Fibroblast of lung (primary cell): ENCODE results near the gene LRP1. TPM values are rescaled to one million over a fixed set of nuclear protein-coding genes. Genes with fewer than 3 reads are reported as not detected.

Experiments
- DNase-seq, 2 donors: peaks; one replicate each; pipeline versions ENCODE4 v3.0.0 to v3.0.0-alpha.2; 2010; ENCODE audit warnings: low read depth in 2 of 2
- H2AFZ ChIP-seq: 2 replicates; pipeline ENCODE4 v1.5.1; 2012; ENCODE audit warnings: low read length, control low read depth, inconsistent platforms
- H3K27ac ChIP-seq: 2 replicates; pipeline ENCODE4 v1.5.1; 2011; ENCODE audit warnings: low read length, control low read depth; ENCODE audit not compliant: insufficient read depth
- H3K27me3 ChIP-seq: 2 replicates; pipeline ENCODE4 v1.5.1; 2011; ENCODE audit warnings: mild to moderate bottlenecking, low read length; ENCODE audit not compliant: control insufficient read depth, insufficient read depth
- H3K36me3 ChIP-seq: 2 replicates; pipeline ENCODE4 v1.5.1; 2011; ENCODE audit warnings: low read length; ENCODE audit not compliant: control insufficient read depth, insufficient read depth
- H3K4me1 ChIP-seq: 2 replicates; pipeline ENCODE4 v1.5.1; 2011; ENCODE audit warnings: low read length; ENCODE audit not compliant: control insufficient read depth, insufficient read depth; ENCODE audit errors: extremely low read depth
- H3K4me2 ChIP-seq: 2 replicates; pipeline ENCODE4 v1.5.1; 2011; ENCODE audit warnings: low read length, control low read depth; ENCODE audit not compliant: insufficient read depth; ENCODE audit errors: extremely low read depth
- H3K4me3 ChIP-seq, 4 experiments: fragments of 200-600 bp in 1 of 4; sonication (generic) in 1 of 4; replicated peaks in 1 of 4; 2 replicates each; pipeline ENCODE4 v1.5.1; 2011 to 2016; ENCODE audit warnings: low read length in 4 of 4, low read depth in 3 of 4, mild to moderate bottlenecking in 3 of 4, control low read depth in 2 of 4, inconsistent platforms in 1 of 4, mixed read lengths in 1 of 4; ENCODE audit not compliant: insufficient read depth in 1 of 4; ENCODE audit errors: control extremely low read depth in 1 of 4
- H3K79me2 ChIP-seq: 2 replicates; pipeline ENCODE4 v1.5.1; 2012; ENCODE audit warnings: mild to moderate bottlenecking, low read length, inconsistent platforms; ENCODE audit not compliant: control insufficient read depth, insufficient read depth
- H3K9ac ChIP-seq: 2 replicates; pipeline ENCODE4 v1.5.1; 2011; ENCODE audit warnings: mild to moderate bottlenecking, low read length, control low read depth; ENCODE audit not compliant: insufficient read depth
- H3K9me3 ChIP-seq: 2 replicates; pipeline ENCODE4 v1.5.1; 2012; ENCODE audit warnings: low read depth, low read length; ENCODE audit not compliant: control insufficient read depth, insufficient read depth
- H4K20me1 ChIP-seq: 2 replicates; pipeline ENCODE4 v1.5.1; 2011; ENCODE audit warnings: low read length; ENCODE audit not compliant: control insufficient read depth, insufficient read depth; ENCODE audit errors: extremely low read depth
- CTCF ChIP-seq, 2 donors: IDR thresholded peaks in 1 of 2; conservative IDR thresholded peaks in 1 of 2; 1 replicate in 1 of 2; 2 replicates in 1 of 2; pipeline ENCODE4 v1.5.1; 2011 to 2012; ENCODE audit warnings: low read length in 2 of 2, control low read depth in 1 of 2, inconsistent platforms in 1 of 2, low read depth in 1 of 2, mild to moderate bottlenecking in 1 of 2
- EZH2 ChIP-seq: IDR thresholded peaks from 2 replicates; pipeline ENCODE4 v1.5.1; 2012; ENCODE audit warnings: low read length, control low read depth, mild to moderate bottlenecking; ENCODE audit errors: missing control alignments
- polyA plus RNA-seq, 2 donors: library from polyadenylated mRNA; depleted of rRNA in 1 of 2; stranded (reverse) in 1 of 2; unstranded in 1 of 2; fragments of >200 nt; gene quantifications; 2 replicates each; pipeline ENCODE4 v1.2.1, GENCODE V29; 2011 to 2012; ENCODE audit warnings: missing spikeins in 1 of 2
- total RNA-seq: library from RNA; depleted of rRNA; stranded (reverse); fragments of >200 nt; gene quantifications from 2 replicates; pipeline ENCODE4 v1.2.1, GENCODE V29; 2014

Gene LRP1
- total and polyA plus RNA-seq, 2 donors (not counting 1 experiment from before 2014, with no cell fraction given), result 92.2 to 464 TPM

GRCh38 chr12:57255916-57256315 is 127.6 kb downstream of the LRP1 start:
- Histone ChIP-seq H3K9me3 (no peaks in the 10 kb centered on the region), H3K27me3 (no peaks in the 10 kb centered on the region), H3K4me2 (no peak overlapping the region), H3K4me1 (no peaks in the 10 kb centered on the region), H4K20me1 (no peaks in the 10 kb centered on the region), H3K27ac (no peak overlapping the region), H2AFZ (no peak overlapping the region), H3K36me3 (peaks cover 12% of the 10 kb centered on the region), H3K4me3 (no peak overlapping the region), H3K79me2 (no peaks in the 10 kb centered on the region), H3K9ac (no peak overlapping the region)
- DNase-seq, result no peak
- TF ChIP-seq CTCF (conservative IDR thresholded peaks at IDR 0.05 in 1 of 2, IDR thresholded peaks at IDR 0.05 in 1 of 2; ENCODE audit: low read depth in 1 of 2, low read length in 2 of 2) (no peak), EZH2 (no peak)

GRCh38 chr12:57258977-57259970 is 131.0 kb downstream of the LRP1 start:
- no peak for TF ChIP-seq CTCF (conservative IDR thresholded peaks at IDR 0.05 in 1 of 2, IDR thresholded peaks at IDR 0.05 in 1 of 2; ENCODE audit: low read depth in 1 of 2, low read length in 2 of 2)
- TF ChIP-seq EZH2, result no peak
- Histone ChIP-seq H3K9me3 (no peaks in the 10 kb centered on the region), H3K27me3 (no peaks in the 10 kb centered on the region), H2AFZ (no peak overlapping the region), H4K20me1 (no peaks in the 10 kb centered on the region), H3K79me2 (no peaks in the 10 kb centered on the region), H3K4me2 (no peak overlapping the region), H3K4me1 (no peaks in the 10 kb centered on the region), H3K36me3 (peaks cover 14% of the 10 kb centered on the region), H3K27ac (no peak overlapping the region), H3K9ac (no peak overlapping the region), H3K4me3 (no peak overlapping the region)
- DNase-seq, result peak; percentile 44 to 76

GRCh38 chr12:57260366-57260765 is 132.1 kb downstream of the LRP1 start:
- no peak overlapping the region for H3K4me2 ChIP-seq
- H4K20me1 ChIP-seq, result no peaks in the 10 kb centered on the region
- no peak overlapping the region for H2AFZ ChIP-seq
- H3K36me3 ChIP-seq, result peaks cover 10% of the 10 kb centered on the region
- H3K9me3 ChIP-seq, result no peaks in the 10 kb centered on the region
- no peak for DNase-seq
- H3K79me2 ChIP-seq, result no peaks in the 10 kb centered on the region
- no peaks in the 10 kb centered on the region for H3K27me3 ChIP-seq
- no peaks in the 10 kb centered on the region for H3K4me1 ChIP-seq
- no peak overlapping the region for H3K9ac ChIP-seq
- no peak overlapping the region for H3K27ac ChIP-seq
- H3K4me3 ChIP-seq, result no peak overlapping the region
- TF ChIP-seq EZH2 (no peak), CTCF (conservative IDR thresholded peaks at IDR 0.05 in 1 of 2, IDR thresholded peaks at IDR 0.05 in 1 of 2; ENCODE audit: low read depth in 1 of 2, low read length in 2 of 2) (no peak)
